Measurements from ENCODE around the gene LHFPL4.

DNA sequence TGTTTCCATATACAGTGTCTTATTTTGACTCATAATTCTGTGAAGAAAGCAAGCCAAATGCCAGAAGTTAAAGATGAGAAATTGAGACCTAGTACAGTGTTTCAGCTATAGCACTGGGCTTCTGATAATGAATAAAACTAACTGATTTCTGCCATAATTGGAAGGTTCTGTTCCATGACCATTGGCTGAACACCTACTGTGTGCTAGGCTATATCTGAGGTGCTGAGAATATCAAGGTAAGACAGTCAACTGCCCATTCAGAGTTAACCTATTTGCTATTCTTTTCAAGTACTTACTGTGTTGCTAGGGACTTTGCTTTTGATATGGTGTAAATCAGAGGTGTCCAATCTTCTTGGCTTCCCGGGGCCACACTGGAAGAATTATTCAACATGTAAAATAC is 73.4 kb downstream of the LHFPL4 start:
- no peak for TF ChIP-seq ZNF253 (CRISPR knock-in tag; IDR thresholded peaks at IDR 0.05; ENCODE audit: borderline replicate concordance)
- no peak for TF ChIP-seq KLF16 (CRISPR knock-in tag; IDR thresholded peaks at IDR 0.05)
- TF ChIP-seq MXI1 (IDR thresholded peaks at IDR 0.05; ENCODE audit: borderline replicate concordance, low read depth, low read length), result no peak
- no peak for TF ChIP-seq KDM3A (CRISPR knock-in tag; IDR thresholded peaks at IDR 0.05; ENCODE audit: low read depth)
- TF ChIP-seq SP2 (CRISPR knock-in tag; IDR thresholded peaks at IDR 0.05), result no peak
- no peak for TF ChIP-seq ELF4 (CRISPR knock-in tag; IDR thresholded peaks at IDR 0.05; ENCODE audit: borderline replicate concordance)
- TF ChIP-seq SMARCC2 (IDR thresholded peaks at IDR 0.05), result no peak

Measured in HepG2 (cell line).